Loucy (cell line): ENCODE measurements around the gene TDRD9.
"Not testable (repeated sequence)": the region's sequence is repeated elsewhere in the genome, so short reads cannot be mapped to it uniquely, and the experiment has no call there.

Experiments
- H2AFZ ChIP-seq: fragments of 200-600 bp; sonication (generic); 2 replicates; pipeline ENCODE4 v1.6.0; 2016; ENCODE audit warnings: antibody characterized with exemption, mild to moderate bottlenecking, low read length, moderate library complexity
- H3F3A ChIP-seq: fragments of 200-600 bp; 2 replicates; pipeline ENCODE4 v1.6.0; 2016; ENCODE audit warnings: antibody characterized with exemption, low read depth, mild to moderate bottlenecking
- H3K27me3 ChIP-seq: fragments of 200-600 bp; sonication (generic); 2 replicates; pipeline ENCODE4 v1.6.1; 2014; ENCODE audit warnings: low read length, mild to moderate bottlenecking; ENCODE audit not compliant: insufficient read depth, poor library complexity, severe bottlenecking
- H3K36me3 ChIP-seq: fragments of 200-600 bp; sonication (generic); 2 replicates; pipeline ENCODE4 v1.6.1; 2016; ENCODE audit warnings: low read length; ENCODE audit not compliant: insufficient read depth
- H3K4me1 ChIP-seq: fragments of 200-600 bp; sonication (generic); 2 replicates; pipeline ENCODE4 v1.5.1; 2014; ENCODE audit warnings: low read length, mild to moderate bottlenecking; ENCODE audit not compliant: insufficient read depth, poor library complexity, severe bottlenecking
- H3K4me2 ChIP-seq: fragments of 200-600 bp; sonication (generic); 2 replicates; pipeline ENCODE4 v1.6.0; 2014; ENCODE audit warnings: antibody characterized with exemption, low read length, low read depth, mild to moderate bottlenecking; ENCODE audit not compliant: poor library complexity, severe bottlenecking
- H3K4me3 ChIP-seq: fragments of 200-600 bp; sonication (generic); 2 replicates; pipeline ENCODE4 v1.5.1; 2014; ENCODE audit warnings: low read length, mild to moderate bottlenecking, mixed read lengths; ENCODE audit not compliant: poor library complexity, severe bottlenecking
- H3K79me2 ChIP-seq: fragments of 200-600 bp; sonication (generic); 2 replicates; pipeline ENCODE4 v1.6.1; 2014; ENCODE audit warnings: low read length; ENCODE audit not compliant: insufficient read depth
- H3K9ac ChIP-seq: fragments of 200-600 bp; sonication (generic); 2 replicates; pipeline ENCODE4 v1.6.0; 2014; ENCODE audit warnings: mild to moderate bottlenecking, low read depth, low read length, moderate library complexity; ENCODE audit not compliant: poor library complexity, severe bottlenecking
- H3K9me2 ChIP-seq: fragments of 200-600 bp; sonication (generic); replicated peaks from 2 replicates; pipeline ENCODE4 v1.6.1; 2016; ENCODE audit warnings: low read depth, low read length, mixed read lengths
- H3K9me3 ChIP-seq: fragments of 200-600 bp; sonication (generic); 2 replicates; pipeline ENCODE4 v1.6.1; 2014; ENCODE audit warnings: mild to moderate bottlenecking, antibody characterized with exemption, low read length, low read depth; ENCODE audit not compliant: insufficient read depth
- H4K20me1 ChIP-seq: fragments of 200-600 bp; sonication (generic); 2 replicates; pipeline ENCODE4 v1.6.0; 2014; ENCODE audit warnings: antibody characterized with exemption, low read length, mild to moderate bottlenecking; ENCODE audit not compliant: insufficient read depth, poor library complexity, severe bottlenecking
- EZH2phosphoT487 ChIP-seq: fragments of 200-600 bp; IDR thresholded peaks from 2 replicates; pipeline ENCODE4 v1.6.1; 2018; ENCODE audit warnings: antibody characterized with exemption, mild to moderate bottlenecking, moderate library complexity, borderline replicate concordance
- TF ChIP-seq, protein P1 (sequence below): fragments of 200-600 bp; sonication (generic); conservative IDR thresholded peaks from 2 replicates; pipeline ENCODE4 v1.5.1; 2014; ENCODE audit warnings: mild to moderate bottlenecking, antibody characterized with exemption, low read length

TDRD9 gene

DNA sequence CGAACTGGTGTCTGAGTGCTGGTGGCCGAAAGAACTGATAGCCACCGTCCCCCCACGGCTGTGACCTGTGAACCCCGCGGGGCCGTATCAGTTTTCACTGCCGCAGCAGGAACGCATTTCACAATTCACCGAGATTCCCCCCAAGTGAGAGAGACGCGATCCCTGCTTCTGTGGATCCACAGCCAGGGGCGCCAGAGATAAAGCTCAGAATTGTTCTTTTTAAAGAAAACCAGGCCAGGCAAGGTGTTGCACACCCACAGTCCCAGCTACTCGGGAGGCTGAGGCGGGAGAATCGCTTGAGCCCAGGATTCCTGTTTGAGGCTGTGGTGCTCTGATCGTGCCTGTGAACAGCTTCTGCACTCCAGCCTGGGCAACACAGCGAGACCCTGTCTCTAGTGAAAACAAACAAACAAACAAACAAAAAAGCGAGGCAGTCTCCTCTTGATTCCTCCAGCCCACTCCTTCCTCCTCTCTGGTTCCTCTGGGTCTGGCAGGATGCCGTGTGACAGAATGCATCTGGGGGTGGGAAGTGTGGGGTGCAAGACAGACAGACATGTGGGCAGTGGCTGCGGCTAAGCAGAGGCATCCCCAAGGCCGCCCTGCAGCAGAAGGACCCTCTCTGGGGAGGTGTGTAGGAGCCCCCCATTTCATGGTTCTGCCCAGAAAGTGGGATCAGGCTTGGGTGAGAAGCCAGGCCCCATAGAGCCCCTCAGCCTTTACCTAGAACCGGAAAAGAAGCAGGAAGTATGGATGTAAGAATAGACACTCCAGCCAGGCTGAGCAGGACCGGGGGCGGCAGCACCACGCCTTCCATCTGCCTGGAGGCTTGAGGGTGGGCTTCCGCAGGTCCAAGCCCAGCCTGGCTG is 41.7 kb upstream of the TDRD9 start:
- Histone ChIP-seq H3F3A (no peaks in the 10 kb centered on the region), H3K9ac (no peak overlapping the region), H3K4me2 (no peak overlapping the region), H3K9me3 (no peaks in the 10 kb centered on the region), H3K79me2 (no peaks in the 10 kb centered on the region), H3K4me1 (no peaks in the 10 kb centered on the region), H3K27me3 (no peaks in the 10 kb centered on the region), H4K20me1 (no peaks in the 10 kb centered on the region), H2AFZ (no peak overlapping the region), H3K36me3 (no peaks in the 10 kb centered on the region), H3K4me3 (no peak overlapping the region), H3K9me2 (no peaks in the 10 kb centered on the region)
- TF ChIP-seq, protein P1, sequence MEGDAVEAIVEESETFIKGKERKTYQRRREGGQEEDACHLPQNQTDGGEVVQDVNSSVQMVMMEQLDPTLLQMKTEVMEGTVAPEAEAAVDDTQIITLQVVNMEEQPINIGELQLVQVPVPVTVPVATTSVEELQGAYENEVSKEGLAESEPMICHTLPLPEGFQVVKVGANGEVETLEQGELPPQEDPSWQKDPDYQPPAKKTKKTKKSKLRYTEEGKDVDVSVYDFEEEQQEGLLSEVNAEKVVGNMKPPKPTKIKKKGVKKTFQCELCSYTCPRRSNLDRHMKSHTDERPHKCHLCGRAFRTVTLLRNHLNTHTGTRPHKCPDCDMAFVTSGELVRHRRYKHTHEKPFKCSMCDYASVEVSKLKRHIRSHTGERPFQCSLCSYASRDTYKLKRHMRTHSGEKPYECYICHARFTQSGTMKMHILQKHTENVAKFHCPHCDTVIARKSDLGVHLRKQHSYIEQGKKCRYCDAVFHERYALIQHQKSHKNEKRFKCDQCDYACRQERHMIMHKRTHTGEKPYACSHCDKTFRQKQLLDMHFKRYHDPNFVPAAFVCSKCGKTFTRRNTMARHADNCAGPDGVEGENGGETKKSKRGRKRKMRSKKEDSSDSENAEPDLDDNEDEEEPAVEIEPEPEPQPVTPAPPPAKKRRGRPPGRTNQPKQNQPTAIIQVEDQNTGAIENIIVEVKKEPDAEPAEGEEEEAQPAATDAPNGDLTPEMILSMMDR = no peak
- no peak for TF ChIP-seq EZH2phosphoT487

DNA sequence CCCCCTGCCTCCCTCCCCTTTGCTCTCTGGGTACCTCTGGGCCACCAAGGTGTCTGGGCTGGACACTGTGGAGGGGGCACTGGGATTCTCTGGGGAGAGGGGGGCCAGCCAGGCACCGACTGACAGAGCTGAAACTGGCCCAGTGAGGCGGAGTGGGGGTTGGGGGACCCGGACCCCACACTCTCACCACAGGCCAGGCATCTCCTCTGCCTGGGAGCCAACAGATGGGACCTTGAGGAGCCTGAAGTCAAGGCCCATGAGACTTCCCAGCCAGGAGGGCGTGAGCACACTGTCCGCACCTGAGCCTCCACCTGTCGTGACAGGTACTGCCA is 41.1 kb upstream of the TDRD9 start:
- Histone ChIP-seq H3K36me3 (no peaks in the 10 kb centered on the region), H3K79me2 (no peaks in the 10 kb centered on the region), H3K9me2 (no peaks in the 10 kb centered on the region), H2AFZ (no peak overlapping the region), H3K4me3 (no peak overlapping the region), H3K27me3 (no peaks in the 10 kb centered on the region), H3K4me2 (no peak overlapping the region), H3K9me3 (no peaks in the 10 kb centered on the region), H3K9ac (no peak overlapping the region), H3K4me1 (no peaks in the 10 kb centered on the region), H3F3A (no peaks in the 10 kb centered on the region), H4K20me1 (no peaks in the 10 kb centered on the region)
- no peak for TF ChIP-seq EZH2phosphoT487
- TF ChIP-seq, protein P1 = no peak

DNA sequence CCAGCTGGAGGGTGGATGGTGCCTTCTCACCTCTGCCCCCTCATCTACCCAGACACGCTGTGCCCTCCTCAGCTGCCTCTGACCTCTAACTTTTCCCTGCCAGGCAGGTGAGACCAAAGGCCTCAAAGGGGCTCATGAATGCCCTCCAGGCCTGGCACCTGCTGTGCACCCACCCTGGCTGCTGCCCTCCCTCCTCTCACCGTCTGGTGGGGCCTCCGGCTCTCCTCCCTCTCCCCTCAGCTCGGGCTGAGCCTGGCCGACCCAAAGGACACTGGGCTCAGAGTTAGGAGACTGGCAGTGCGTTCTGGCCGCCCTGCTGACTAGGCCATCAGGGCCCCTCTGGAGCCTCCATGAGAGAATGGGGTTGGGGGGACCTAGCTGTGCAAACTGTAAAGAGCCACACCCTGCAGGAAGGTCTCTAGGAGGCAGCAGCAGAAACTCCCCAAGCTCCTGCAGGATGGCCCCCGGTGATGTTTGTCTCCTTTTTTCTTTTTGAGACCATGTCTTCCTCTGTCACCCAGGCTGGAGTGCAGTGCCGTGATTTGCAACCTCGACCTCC is 40.6 kb upstream of the TDRD9 start:
- Histone ChIP-seq H3K79me2 (no peaks in the 10 kb centered on the region), H3K9me3 (no peaks in the 10 kb centered on the region), H3K27me3 (no peaks in the 10 kb centered on the region), H3K4me2 (no peak overlapping the region), H3K9ac (no peak overlapping the region), H4K20me1 (no peaks in the 10 kb centered on the region), H3K4me3 (no peak overlapping the region), H3K36me3 (no peaks in the 10 kb centered on the region), H2AFZ (no peak overlapping the region), H3F3A (no peaks in the 10 kb centered on the region), H3K9me2 (no peaks in the 10 kb centered on the region), H3K4me1 (no peaks in the 10 kb centered on the region)
- TF ChIP-seq EZH2phosphoT487 = no peak
- TF ChIP-seq, protein P1 = no peak

DNA sequence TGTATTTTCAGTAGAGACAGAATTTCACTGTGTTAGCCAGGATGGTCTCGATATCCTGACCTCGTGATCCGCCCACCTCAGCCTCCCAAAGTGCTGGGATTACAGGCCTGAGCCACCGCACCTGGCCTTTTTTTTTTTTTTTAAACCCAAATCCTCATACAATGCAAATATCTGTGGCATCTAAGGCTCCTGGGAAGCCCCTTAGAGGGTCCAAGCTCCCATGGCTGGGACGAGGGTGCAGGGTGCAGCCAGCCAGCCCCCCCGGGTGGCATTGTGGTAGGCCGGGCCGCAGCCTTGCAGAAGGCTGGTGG is 39.3 kb upstream of the TDRD9 start:
- not testable (repeated sequence) for H2AFZ ChIP-seq, H4K20me1 ChIP-seq, H3K79me2 ChIP-seq, H3K9me3 ChIP-seq, H3K27me3 ChIP-seq, H3K9ac ChIP-seq, H3K9me2 ChIP-seq, H3K4me3 ChIP-seq, H3K4me1 ChIP-seq, H3F3A ChIP-seq, H3K36me3 ChIP-seq, H3K4me2 ChIP-seq
